HG03095 (cell line): ENCODE results near the gene ETFDH.
A peak's percentile ranks its signal among the peaks of the same experiment; 100 is the strongest.
"Not testable (repeated sequence)": the region's sequence is repeated elsewhere in the genome, so short reads cannot be mapped to it uniquely, and the experiment has no call there.

Experiments
- ATAC-seq: cut with Tn5 transposase; IDR thresholded peaks from one replicate; pipeline ENCODE4 v1.9.1; 2021; ENCODE audit warnings: moderate library complexity; ENCODE audit not compliant: unreplicated experiment

The ETFDH gene

GRCh38 chr4:158676076-158676475 lies 4.0 kb downstream of the ETFDH start:
- no peak for ATAC-seq

DNA sequence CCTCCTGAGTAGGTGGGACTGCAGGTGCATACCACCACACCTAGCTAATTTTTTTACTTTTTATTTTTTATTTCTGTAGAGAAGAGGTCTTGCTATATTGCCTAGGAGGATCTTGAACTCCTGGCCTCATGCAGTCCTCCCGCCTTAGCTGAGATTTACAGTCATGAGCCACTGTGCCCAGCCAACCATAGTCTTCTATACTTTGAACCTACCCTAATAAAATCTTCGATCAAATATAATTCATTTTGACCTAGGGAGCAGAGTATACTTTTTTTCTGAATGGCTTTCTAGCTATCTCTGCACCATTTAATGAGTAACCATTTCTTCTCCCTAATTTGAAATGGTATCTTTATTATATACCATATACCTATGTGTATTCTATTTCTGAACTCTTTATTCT lies 6.7 kb downstream of the ETFDH start:
- ATAC-seq = no peak

DNA sequence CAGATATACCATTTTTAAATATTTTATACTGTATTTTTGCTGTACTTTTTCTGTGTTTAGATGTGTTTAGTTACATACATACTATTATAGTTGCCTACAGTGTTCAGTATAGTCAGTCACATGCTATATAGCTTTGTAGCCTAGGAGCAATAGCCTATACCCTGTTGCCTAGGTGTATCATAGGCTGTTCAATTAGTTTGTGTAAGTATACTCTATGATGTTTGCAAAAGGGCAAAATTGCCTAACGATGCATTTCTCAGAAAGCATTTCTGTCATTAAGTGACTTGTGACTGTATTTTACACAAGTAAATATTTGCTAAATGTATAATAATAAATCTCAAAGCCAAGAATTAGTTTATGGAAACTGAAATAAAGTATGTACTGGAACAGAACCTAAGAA lies 9.5 kb downstream of the ETFDH start:
- no peak for ATAC-seq

- no peak for ATAC-seq
Observed at GRCh38 chr4:158682066-158682465, 10.0 kb downstream of the ETFDH start.

DNA sequence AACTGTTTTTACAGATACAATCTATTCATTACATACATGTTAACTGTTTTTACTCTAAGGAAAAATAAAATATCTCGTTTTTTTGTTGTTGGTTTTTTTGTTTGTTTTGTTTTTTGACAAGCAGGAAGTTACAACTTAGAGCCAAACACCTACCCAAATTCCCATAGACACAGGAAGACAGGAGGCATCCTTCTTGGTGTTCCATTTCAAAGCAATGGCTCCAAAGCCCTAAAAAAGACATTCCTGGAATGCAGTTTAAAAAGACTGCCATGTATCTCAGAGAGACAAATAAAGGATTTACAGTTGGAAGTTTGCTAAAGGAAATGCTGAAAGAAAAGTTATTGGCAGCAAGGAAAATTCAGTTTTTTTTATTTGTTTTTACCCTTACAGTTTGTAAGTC lies 16.7 kb downstream of the ETFDH start:
- ATAC-seq = no peak

GRCh38 chr4:158704274-158704673 lies 32.2 kb downstream of the ETFDH start:
- no peak for ATAC-seq

DNA sequence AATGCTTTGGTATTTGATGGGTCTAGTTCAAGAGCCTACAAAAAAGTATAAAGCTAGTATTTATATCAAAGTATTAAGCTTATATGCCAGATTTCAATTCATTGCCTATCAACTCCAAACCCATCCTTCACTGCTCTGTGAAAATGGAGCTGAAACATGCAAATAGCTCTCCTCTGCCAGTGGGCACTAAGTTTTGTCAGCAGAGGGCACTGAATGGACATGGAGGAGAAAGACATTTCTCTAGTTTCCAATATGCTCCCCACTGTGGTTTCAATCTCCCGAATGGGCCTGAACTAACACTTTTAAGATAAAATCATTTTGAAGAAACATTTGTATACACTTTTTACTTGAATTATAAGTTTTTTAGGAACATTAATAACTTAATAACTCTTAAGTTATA lies 38.7 kb downstream of the ETFDH start:
- ATAC-seq = no peak

DNA sequence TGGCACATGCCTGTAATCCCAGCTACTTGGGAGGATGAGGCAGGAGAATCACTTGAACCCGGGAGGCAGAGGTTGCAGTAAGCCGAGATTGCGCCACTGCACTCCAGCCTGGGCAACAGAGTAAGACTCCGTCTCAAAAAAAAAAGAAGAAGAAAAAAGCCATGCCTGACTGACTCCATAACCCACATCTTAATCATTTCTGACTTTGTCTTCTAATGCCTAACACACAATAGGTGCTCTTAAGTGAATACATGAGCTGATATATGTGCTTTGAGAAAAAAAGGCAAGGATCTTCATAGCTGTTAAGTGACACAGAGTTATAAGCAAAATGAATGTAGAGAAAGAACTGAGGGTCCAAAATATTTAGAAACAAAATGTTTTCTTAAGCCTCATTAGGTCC lies 40.5 kb downstream of the ETFDH start:
- not testable (repeated sequence) for ATAC-seq

- no peak for ATAC-seq
Observed at GRCh38 chr4:158714937-158715336, 42.8 kb downstream of the ETFDH start.

DNA sequence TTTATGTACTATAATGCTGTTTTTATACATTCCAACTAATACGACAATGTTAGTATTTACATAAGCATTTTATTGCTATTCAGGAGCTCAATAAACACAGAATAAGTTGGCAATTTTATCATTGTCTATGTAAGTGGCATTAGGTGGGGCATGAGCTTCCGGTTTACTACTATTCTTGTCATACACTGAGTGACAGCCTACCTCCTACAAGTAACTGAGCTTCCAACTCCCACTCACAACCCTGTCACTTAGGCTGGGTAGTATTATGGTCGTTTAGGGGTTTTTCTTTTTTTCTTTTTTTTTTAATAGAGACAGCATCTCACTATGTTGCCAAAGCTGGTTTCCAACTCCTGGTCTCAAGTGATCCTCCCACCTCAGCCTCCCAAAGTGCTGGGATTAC lies 43.7 kb downstream of the ETFDH start:
- ATAC-seq = no peak

DNA sequence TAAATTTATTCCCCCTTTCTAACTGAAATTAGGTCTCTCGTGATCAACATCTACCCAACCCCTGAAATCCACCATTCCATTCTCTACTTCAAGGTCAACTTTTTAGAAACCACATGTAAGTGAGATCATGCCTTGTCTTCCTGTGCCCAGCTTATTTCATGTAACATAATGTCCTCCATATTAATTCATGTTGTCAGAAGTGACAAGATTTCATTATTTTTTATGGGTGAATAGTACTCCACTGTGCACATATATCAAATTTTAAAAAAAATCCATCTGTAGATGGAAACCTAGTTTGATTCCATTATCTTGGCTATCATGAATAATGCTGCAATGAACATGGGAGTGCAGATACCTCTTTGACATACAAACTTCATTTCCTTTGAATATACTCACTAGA lies 49.6 kb downstream of the ETFDH start:
- no peak for ATAC-seq

DNA sequence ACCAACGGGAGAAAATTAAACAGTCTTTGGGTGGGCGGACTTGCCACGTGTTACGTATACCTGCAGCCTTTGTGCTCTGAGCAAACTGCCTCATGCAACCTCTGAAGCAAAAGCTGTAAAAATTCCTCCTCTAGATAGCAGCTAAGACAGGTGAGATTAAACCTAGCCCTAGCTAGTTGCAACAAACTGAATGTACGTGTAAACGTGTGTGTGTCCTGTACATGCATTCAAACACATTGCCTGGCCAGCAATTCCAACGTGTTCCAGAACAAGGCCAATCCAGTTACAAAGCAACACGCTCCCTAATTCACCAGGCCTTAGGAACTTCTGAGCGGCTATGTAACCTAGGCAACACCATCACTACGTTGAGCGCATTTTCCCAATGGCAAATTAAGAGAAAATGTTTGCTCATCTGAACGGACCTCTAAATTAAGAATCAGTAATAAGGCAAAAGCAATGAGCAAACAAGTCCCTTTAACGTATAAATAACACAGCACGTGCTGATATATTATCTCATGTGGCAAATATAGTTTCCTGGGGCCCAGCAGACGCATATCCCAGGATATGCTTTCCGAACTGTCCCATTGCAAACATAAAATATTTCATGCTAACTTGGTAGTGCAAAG lies 50.3 kb downstream of the ETFDH start:
- ATAC-seq = peak; percentile 1

DNA sequence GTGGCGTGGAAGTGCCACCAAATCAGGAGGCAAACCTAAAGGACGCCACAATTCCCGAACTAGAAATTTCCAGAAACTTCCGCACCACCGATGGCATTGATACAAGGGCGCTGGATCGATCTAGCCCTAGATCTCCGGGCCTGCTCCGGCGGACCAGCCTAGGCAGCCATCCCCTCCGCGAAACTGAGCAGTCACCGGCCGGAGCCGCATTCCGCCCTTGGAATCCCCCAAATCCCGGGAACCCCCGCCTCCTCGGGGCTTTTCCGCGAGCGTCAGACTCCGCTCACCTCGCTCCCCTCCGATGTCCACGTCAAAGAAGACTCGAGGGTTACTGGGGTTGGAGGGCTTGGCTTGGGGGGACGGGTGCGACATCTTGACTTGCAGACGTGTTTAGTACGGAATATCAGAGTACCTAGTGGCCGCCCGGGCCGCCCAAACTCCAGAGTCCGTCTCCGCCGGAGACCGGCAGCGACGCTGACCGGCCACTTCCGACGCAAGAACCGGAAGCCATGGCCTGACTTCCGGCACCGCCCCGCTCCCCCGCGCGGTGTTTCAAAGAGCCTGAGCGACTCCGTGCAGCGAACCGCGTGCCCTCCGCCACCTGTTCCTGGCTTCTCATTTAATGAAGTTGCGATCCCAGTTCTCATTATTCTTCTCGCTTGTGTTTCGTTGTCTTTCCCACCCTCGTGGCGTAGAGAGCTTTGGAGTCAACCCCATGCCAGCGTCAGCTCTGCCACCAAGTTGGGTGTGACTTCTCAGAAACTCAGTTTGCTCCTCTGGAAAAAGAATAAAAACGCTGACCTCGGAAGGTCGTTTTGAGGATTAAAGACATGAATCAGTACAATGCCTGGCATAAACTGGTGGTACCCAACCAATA lies 51.1 kb downstream of the ETFDH start, which contains the start of gene PPID:
Gene PPID (minus strand): TSS at position 480 of the 877 bp plus-strand sequence. CDS start 108 bp downstream, at position 372.
- ATAC-seq = peak; percentile 98

DNA sequence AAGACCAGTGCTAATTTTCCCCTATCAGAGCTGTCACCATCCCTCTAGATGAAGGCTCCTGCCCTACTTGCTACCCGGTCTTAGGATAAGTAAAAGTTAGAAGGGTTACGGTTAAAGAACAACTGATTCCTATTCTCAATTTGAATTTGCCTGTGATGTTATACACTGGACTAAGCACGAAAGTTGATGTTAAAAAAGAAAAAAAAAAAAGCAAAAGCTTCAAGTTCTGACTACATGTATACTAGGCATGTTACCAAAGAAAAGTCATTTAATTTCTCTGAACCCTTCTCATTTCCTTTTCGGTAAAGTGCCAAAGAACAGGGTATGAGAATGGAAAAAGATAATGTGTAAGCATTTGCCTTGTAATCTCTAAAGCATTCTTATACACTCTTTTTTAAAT lies 52.5 kb downstream of the ETFDH start:
- no peak for ATAC-seq

- ATAC-seq = no peak
Observed at GRCh38 chr4:158726633-158727032, 54.5 kb downstream of the ETFDH start.

- no peak for ATAC-seq
Observed at GRCh38 chr4:158728236-158728635, 56.1 kb downstream of the ETFDH start.

GRCh38 chr4:158729716-158730559 lies 57.8 kb downstream of the ETFDH start:
- no peak for ATAC-seq

GRCh38 chr4:158738866-158739265 lies 66.8 kb downstream of the ETFDH start:
- ATAC-seq = no peak

GRCh38 chr4:158739600-158739999 lies 67.5 kb downstream of the ETFDH start:
- ATAC-seq = no peak

DNA sequence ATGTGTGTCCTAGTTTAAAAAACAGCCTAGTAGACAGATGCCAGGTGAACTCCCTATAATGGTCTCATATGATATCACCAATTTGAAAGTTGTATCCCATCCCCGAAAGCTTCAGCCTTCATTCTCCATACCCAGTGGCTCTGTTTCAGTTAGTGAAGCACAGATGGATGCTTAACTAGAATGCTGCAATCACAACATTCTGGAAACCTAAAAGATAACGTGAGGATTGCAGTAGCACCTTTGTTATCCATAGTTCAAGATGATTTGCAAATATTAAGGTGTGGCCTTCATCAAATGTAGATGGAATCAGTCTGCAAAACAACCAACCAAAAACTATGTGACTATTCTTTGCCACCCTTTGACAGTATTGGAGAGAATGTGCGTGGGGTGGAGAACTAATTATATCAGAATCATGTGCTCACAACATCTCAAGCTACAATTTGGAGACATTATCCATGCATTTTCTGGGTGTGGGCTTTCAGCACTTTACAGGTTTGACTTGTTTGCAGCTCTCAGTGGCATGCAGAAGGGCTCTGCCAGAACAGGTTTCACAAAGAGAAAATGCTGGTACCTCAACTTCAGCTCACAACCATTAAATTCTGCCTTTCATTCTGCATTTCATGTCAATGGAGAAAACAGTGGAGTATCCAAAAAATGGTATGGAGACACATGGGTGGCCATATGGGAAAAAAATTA lies 69.4 kb downstream of the ETFDH start:
- ATAC-seq = no peak

DNA sequence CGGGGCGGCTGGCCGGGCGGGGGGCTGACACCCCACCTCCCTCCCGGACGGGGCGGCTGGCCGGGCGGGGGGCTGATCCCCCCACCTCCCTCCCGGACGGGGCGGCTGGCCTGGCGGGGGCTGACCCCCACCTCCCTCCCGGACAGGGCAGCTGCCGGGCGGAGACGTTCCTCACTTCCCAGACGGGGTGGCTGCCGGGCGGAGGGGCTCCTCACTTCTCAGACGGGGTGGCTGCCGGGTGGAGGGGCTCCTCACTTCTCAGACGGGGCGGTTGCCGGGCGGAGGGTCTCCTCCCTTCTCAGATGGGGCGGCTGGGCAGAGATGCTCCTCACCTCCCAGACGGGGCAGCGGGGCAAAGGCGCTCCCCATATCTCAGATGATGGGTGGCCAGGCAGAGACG lies 74.4 kb downstream of the ETFDH start:
- ATAC-seq = not testable (repeated sequence)
